Neuronal stem cell (in vitro differentiated cells): ENCODE measurements around the gene B3GNT5. TPM values are rescaled to one million over a fixed set of nuclear protein-coding genes. Genes with fewer than 3 reads are reported as not detected.

Source experiments
- DNase-seq: peaks from one replicate; pipeline ENCODE4 v3.0.0-alpha.2; 2013; ENCODE audit warnings: low spot score
- H2AFZ ChIP-seq: one replicate; pipeline ENCODE4 v1.6.1; 2013; ENCODE audit warnings: mild to moderate bottlenecking, low read length, inconsistent platforms
- H2AK5ac ChIP-seq: 2 replicates; pipeline ENCODE4 v1.6.1; 2013; ENCODE audit warnings: low read depth, mild to moderate bottlenecking, inconsistent platforms, low read length, moderate library complexity, mixed read lengths
- H2BK120ac ChIP-seq: 2 replicates; pipeline ENCODE4 v1.6.1; 2013; ENCODE audit warnings: low read depth, mild to moderate bottlenecking, inconsistent platforms, low read length, moderate library complexity, mixed read lengths
- H2BK12ac ChIP-seq: one replicate; pipeline ENCODE4 v1.6.1; 2013; ENCODE audit warnings: low read length, inconsistent platforms
- H2BK15ac ChIP-seq: 2 replicates; pipeline ENCODE4 v1.6.1; 2013; ENCODE audit warnings: mild to moderate bottlenecking, low read length, inconsistent platforms, mixed read lengths
- H2BK5ac ChIP-seq: one replicate; pipeline ENCODE4 v1.6.1; 2013; ENCODE audit warnings: inconsistent platforms, mild to moderate bottlenecking, low read length, moderate library complexity
- H3K14ac ChIP-seq: one replicate; pipeline ENCODE4 v1.6.1; 2013; ENCODE audit warnings: low read length, inconsistent platforms
- H3K18ac ChIP-seq: 2 replicates; pipeline ENCODE4 v1.6.1; 2013; ENCODE audit warnings: low read length, inconsistent platforms
- H3K23ac ChIP-seq: 2 replicates; pipeline ENCODE4 v1.6.1; 2013; ENCODE audit warnings: low read depth, mild to moderate bottlenecking, mixed read lengths, low read length, inconsistent platforms; ENCODE audit not compliant: poor library complexity
- H3K27ac ChIP-seq: replicated peaks from 3 replicates; pipeline ENCODE4 v1.5.1; 2013; ENCODE audit warnings: low read length, inconsistent platforms
- H3K27me3 ChIP-seq, 3 experiments: 2 replicates each; pipeline ENCODE4 v1.6.1; 2013; ENCODE audit warnings: low read length in 3 of 3, mild to moderate bottlenecking in 2 of 3, inconsistent platforms in 1 of 3, low read depth in 1 of 3, mixed read lengths in 1 of 3, moderate library complexity in 1 of 3; ENCODE audit not compliant: control insufficient read depth in 3 of 3, insufficient read depth in 3 of 3
- H3K36me3 ChIP-seq, 2 donors: replicated peaks in 1 of 2; 2 replicates each; pipeline ENCODE4 v1.6.1; 2013; ENCODE audit warnings: low read length in 2 of 2; ENCODE audit not compliant: control insufficient read depth in 2 of 2, insufficient read depth in 2 of 2
- H3K4ac ChIP-seq: 2 replicates; pipeline ENCODE4 v1.6.1; 2013; ENCODE audit warnings: inconsistent platforms, mild to moderate bottlenecking, low read length, moderate library complexity
- H3K4me1 ChIP-seq, 2 donors: 1 replicate in 1 of 2; 2 replicates in 1 of 2; pipeline ENCODE4 v1.6.1; 2013; ENCODE audit warnings: low read length in 2 of 2, low read depth in 1 of 2; ENCODE audit not compliant: control insufficient read depth in 2 of 2, insufficient read depth in 1 of 2
- H3K4me2 ChIP-seq: one replicate; pipeline ENCODE4 v1.6.1; 2013; ENCODE audit warnings: mild to moderate bottlenecking, low read length, inconsistent platforms; ENCODE audit not compliant: insufficient read depth, poor library complexity, severe bottlenecking
- H3K4me3 ChIP-seq, 2 donors: 2 replicates each; pipeline ENCODE4 v1.5.1; 2013; ENCODE audit warnings: low read length in 2 of 2, mild to moderate bottlenecking in 2 of 2, inconsistent platforms in 1 of 2, moderate library complexity in 1 of 2
- H3K79me1 ChIP-seq: one replicate; pipeline ENCODE4 v1.6.1; 2013; ENCODE audit warnings: low read depth, mild to moderate bottlenecking, inconsistent platforms, low read length, moderate library complexity
- H3K9ac ChIP-seq: one replicate; pipeline ENCODE4 v1.6.1; 2013; ENCODE audit warnings: mild to moderate bottlenecking, low read depth, low read length, inconsistent platforms; ENCODE audit not compliant: poor library complexity
- H3K9me3 ChIP-seq, 2 donors: replicated peaks in 1 of 2; 2 replicates each; pipeline versions ENCODE3 to v1.6.1; 2013; ENCODE audit warnings: low read length in 2 of 2, mild to moderate bottlenecking in 2 of 2, inconsistent platforms in 1 of 2, low read depth in 1 of 2, mixed read lengths in 1 of 2, moderate library complexity in 1 of 2; ENCODE audit not compliant: control insufficient read depth in 2 of 2, insufficient read depth in 1 of 2
- H4K8ac ChIP-seq: one replicate; pipeline ENCODE4 v1.6.1; 2013; ENCODE audit warnings: low read depth, mild to moderate bottlenecking, inconsistent platforms, low read length, moderate library complexity
- H4K91ac ChIP-seq: one replicate; pipeline ENCODE4 v1.6.1; 2013; ENCODE audit warnings: low read length, low read depth, mild to moderate bottlenecking, inconsistent platforms; ENCODE audit not compliant: poor library complexity
- small RNA-seq: library from polyadenylated mRNA; stranded (forward); fragments of <200 nt; extraction: miRNeasy Mini kit (QIAGEN cat#:217004); gene quantifications from one replicate; pipeline ENCODE3, GENCODE V24; 2013; ENCODE audit not compliant: insufficient read depth

Gene B3GNT5

GRCh38 chr3:183319371-183319770, 66.3 kb downstream of the B3GNT5 start:
- no peak overlapping the region for H3K14ac ChIP-seq
- no peaks in the 10 kb centered on the region for H3K79me1 ChIP-seq
- no peak overlapping the region for H3K4me3 ChIP-seq
- H3K27ac ChIP-seq: no peak overlapping the region
- H3K36me3 ChIP-seq: no peaks in the 10 kb centered on the region
- no peak overlapping the region for H2AFZ ChIP-seq
- no peak for DNase-seq
- H3K18ac ChIP-seq: no peak overlapping the region
- H3K4ac ChIP-seq: no peak overlapping the region
- H2BK15ac ChIP-seq: no peak overlapping the region
- peaks cover 0 to 2% (median 0%) of the 10 kb centered on the region in 3 experiments for H3K27me3 ChIP-seq
- no peak overlapping the region for H2BK120ac ChIP-seq
- H2AK5ac ChIP-seq: no peak overlapping the region
- H3K4me1 ChIP-seq: peaks cover 0 to 8% of the 10 kb centered on the region in 2 donors
- no peak overlapping the region for H4K91ac ChIP-seq
- no peak overlapping the region for H2BK12ac ChIP-seq
- H3K9ac ChIP-seq: no peak overlapping the region
- H3K9me3 ChIP-seq: peaks cover 0 to 1% of the 10 kb centered on the region in 2 donors
- H3K4me2 ChIP-seq: no peak overlapping the region
- H4K8ac ChIP-seq: no peak overlapping the region
- no peak overlapping the region for H3K23ac ChIP-seq
- H2BK5ac ChIP-seq: no peak overlapping the region

Small RNAs within 50 kb of the gene (small RNA-seq; reads per million reads assigned to genes)
- gene RNA5SP151: not detected
